Endothelial cell (in vitro differentiated cells): ENCODE results near the gene TMEM114. TPM values are rescaled to one million over a fixed set of nuclear protein-coding genes. Genes with fewer than 3 reads are reported as not detected.
"Not testable (repeated sequence)": the region's sequence is repeated elsewhere in the genome, so short reads cannot be mapped to it uniquely, and the experiment has no call there.

Experiments used
- DNase-seq: peaks from one replicate; pipeline ENCODE4 v3.0.0; 2021; ENCODE audit warnings: low spot score
- H3K27ac Mint-ChIP-seq: one replicate; pipeline ENCODE4 v1.8.0; 2021; ENCODE audit warnings: mixed read lengths, inconsistent platforms; ENCODE audit not compliant: unreplicated experiment
- H3K27me3 Mint-ChIP-seq: one replicate; pipeline ENCODE4 v1.8.0; 2021; ENCODE audit warnings: mild to moderate bottlenecking, moderate library complexity, mixed read lengths, inconsistent platforms; ENCODE audit not compliant: unreplicated experiment
- H3K36me3 Mint-ChIP-seq: one replicate; pipeline ENCODE4 v1.8.0; 2021; ENCODE audit warnings: mild to moderate bottlenecking, low read depth, mixed read lengths, inconsistent platforms; ENCODE audit not compliant: unreplicated experiment
- H3K4me1 Mint-ChIP-seq: one replicate; pipeline ENCODE4 v1.8.0; 2021; ENCODE audit warnings: mild to moderate bottlenecking, mixed read lengths, inconsistent platforms; ENCODE audit not compliant: unreplicated experiment
- H3K4me3 Mint-ChIP-seq: one replicate; pipeline ENCODE4 v1.8.0; 2021; ENCODE audit warnings: mild to moderate bottlenecking, mixed read lengths, inconsistent platforms; ENCODE audit not compliant: unreplicated experiment
- H3K9me3 Mint-ChIP-seq: one replicate; pipeline ENCODE4 v1.8.0; 2021; ENCODE audit warnings: mixed read lengths, inconsistent platforms; ENCODE audit not compliant: unreplicated experiment
- total RNA-seq: library from RNA; stranded (reverse); fragmentation: NEBNext Ultra II Directional; extraction: Animal tissue kit (Norgen Biotek cat#: 25700); gene quantifications from one replicate; pipeline ENCODE4 v1.2.1, GENCODE V29; 2021; ENCODE audit not compliant: unreplicated experiment
- TF ChIP-seq, protein P1 (sequence below): fragments of 200-600 bp; sonication (generic); IDR thresholded peaks from one replicate; pipeline ENCODE4 v1.5.0; 2021; ENCODE audit warnings: antibody characterized with exemption; ENCODE audit not compliant: unreplicated experiment

Gene TMEM114
- total RNA-seq, 1 donor from 2014 or later = not detected

DNA sequence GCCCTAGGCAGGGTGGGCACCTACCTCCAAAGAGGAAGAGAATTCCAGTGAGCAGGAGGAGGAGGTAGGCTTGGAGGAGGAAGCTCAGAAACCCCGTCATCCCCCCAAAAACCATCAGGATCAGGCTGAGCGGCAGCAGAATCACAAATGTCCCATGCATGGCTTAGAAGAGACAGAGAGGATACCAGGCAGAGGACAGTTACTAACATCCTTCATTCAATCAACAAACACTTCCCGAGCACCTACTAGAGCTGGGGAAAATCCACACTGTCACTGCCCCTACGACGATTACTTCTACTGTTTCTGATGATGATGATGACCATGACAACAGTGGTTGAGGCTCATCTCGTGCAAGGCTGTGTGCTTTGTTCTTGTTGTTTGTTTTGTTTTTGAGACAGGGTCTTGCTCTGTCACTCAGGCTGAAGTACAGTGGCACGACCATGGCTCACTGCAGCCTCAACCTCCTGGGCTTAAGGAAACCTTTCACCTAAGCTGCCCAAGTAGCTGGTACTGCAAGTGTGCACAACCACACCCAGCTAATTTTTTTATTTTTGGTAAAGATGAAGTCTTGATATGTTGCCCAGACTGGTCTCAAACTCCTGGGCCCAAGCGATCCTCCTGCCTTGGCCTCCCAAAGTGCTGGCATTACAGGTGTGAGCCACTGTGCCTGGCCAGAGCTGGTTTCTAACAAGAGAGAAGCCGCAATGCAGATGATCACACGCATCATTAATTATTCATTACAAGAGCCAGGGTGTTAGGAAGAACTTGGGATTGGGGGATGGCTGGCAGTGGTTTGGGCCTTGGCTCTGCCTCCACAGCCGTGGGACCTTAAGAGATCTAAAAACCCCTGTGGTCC lies 18.0 kb downstream of the TMEM114 start:
- H3K9me3 Mint-ChIP-seq = no peaks in the 10 kb centered on the region
- TF ChIP-seq, protein P1, sequence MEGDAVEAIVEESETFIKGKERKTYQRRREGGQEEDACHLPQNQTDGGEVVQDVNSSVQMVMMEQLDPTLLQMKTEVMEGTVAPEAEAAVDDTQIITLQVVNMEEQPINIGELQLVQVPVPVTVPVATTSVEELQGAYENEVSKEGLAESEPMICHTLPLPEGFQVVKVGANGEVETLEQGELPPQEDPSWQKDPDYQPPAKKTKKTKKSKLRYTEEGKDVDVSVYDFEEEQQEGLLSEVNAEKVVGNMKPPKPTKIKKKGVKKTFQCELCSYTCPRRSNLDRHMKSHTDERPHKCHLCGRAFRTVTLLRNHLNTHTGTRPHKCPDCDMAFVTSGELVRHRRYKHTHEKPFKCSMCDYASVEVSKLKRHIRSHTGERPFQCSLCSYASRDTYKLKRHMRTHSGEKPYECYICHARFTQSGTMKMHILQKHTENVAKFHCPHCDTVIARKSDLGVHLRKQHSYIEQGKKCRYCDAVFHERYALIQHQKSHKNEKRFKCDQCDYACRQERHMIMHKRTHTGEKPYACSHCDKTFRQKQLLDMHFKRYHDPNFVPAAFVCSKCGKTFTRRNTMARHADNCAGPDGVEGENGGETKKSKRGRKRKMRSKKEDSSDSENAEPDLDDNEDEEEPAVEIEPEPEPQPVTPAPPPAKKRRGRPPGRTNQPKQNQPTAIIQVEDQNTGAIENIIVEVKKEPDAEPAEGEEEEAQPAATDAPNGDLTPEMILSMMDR = no peak
- H3K36me3 Mint-ChIP-seq = no peaks in the 10 kb centered on the region
- no peak overlapping the region for H3K4me3 Mint-ChIP-seq
- peaks cover 18% of the 10 kb centered on the region for H3K4me1 Mint-ChIP-seq
- no peak for DNase-seq
- peak overlapping the region; percentile 98 for H3K27ac Mint-ChIP-seq
- peaks cover 1% of the 10 kb centered on the region for H3K27me3 Mint-ChIP-seq

DNA sequence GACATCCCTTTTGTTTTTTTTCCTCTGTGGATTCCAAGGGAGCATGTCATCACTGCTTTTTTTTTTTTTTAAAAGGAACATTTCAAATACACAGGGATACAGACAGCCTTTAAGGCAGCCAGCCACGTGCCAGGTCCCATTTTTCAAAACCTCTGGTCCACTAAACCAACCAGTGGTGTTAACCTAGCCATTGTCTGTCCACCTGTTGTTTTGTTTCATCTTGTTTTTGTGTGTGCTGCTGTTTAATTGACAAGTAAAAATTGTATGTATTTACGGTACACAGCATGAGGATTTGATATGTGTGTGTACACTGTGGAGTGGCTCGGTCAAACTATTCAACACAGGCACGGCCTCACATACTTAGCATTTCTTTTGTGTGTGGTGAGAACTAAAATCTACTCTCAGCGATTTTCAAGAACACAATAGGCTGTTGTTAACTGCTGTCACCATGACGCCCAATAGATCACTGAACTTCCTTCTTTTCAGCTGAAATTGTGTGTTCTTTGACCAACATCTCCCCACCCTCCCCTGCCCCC lies 19.2 kb downstream of the TMEM114 start:
- H3K4me3 Mint-ChIP-seq = no peak overlapping the region
- peak overlapping the region; percentile 98 for H3K27ac Mint-ChIP-seq
- TF ChIP-seq, protein P1 = no peak
- H3K27me3 Mint-ChIP-seq = peaks cover 1% of the 10 kb centered on the region
- H3K36me3 Mint-ChIP-seq = no peaks in the 10 kb centered on the region
- no peaks in the 10 kb centered on the region for H3K9me3 Mint-ChIP-seq
- no peak for DNase-seq
- peaks cover 16% of the 10 kb centered on the region for H3K4me1 Mint-ChIP-seq

DNA sequence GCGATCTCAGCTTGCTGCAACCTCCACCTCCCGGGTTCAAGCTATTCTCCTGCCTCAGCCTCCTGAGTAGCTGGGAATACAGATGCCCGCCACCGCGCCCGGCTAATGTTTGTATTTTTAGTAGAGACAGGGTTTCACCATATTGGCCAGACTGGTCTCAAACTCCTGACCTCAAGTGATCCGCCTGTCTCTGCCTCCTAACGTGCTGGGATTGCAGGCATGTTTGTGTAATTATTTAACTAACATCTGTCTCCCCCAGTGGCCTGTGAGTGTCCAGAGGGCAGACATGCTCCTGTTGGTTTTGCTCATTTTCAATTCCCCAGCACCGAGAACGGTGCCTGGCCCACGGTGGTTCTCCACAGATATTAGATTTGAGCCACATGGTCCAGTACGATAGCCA lies 19.9 kb downstream of the TMEM114 start:
- not testable (repeated sequence) for H3K36me3 Mint-ChIP-seq, H3K9me3 Mint-ChIP-seq, DNase-seq, H3K4me3 Mint-ChIP-seq, H3K27me3 Mint-ChIP-seq
- Mint-ChIP-seq H3K27ac (peak overlapping the region; percentile 45), H3K4me1 (peaks cover 15% of the 10 kb centered on the region)

DNA sequence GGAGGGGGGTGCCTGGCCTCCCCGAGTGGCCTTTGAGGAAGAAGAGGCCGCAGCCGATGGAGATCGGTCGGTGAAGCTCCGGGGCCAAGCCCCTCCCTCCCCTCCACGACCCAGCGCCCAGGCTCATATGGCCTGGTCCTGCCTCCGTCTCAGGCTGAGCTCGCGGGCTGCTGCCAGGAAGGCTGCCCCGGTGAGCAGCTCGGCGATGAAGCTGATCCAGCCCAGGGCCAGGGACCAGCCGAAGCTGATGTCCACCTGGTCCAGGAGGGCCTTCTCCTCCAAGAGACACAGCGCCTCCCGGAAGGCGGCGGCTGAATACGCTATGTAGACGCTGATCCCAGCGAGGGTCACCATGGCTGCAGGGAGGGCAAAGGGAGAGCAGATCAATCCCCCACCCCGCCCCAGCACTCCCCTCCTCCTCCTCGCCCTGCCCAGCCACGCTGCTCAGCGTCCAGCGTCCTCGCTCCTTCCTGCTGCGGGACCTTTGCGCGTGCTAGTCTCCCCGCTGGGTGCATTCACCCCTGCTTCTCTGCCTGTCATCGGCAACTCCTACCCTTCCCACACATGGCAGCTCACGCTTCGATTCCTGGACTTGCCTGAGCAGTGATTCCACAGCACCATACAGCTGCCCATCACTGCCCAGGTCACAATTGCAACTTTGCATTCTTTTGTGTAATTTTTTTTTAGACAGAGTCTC lies 20.5 kb downstream of the TMEM114 start:
- H3K27ac Mint-ChIP-seq = no peak overlapping the region
- H3K27me3 Mint-ChIP-seq = peaks cover 1% of the 10 kb centered on the region
- no peaks in the 10 kb centered on the region for H3K36me3 Mint-ChIP-seq
- no peak for DNase-seq
- no peak overlapping the region for H3K4me3 Mint-ChIP-seq
- H3K9me3 Mint-ChIP-seq = no peaks in the 10 kb centered on the region
- H3K4me1 Mint-ChIP-seq = peaks cover 15% of the 10 kb centered on the region
- TF ChIP-seq, protein P1 = no peak

DNA sequence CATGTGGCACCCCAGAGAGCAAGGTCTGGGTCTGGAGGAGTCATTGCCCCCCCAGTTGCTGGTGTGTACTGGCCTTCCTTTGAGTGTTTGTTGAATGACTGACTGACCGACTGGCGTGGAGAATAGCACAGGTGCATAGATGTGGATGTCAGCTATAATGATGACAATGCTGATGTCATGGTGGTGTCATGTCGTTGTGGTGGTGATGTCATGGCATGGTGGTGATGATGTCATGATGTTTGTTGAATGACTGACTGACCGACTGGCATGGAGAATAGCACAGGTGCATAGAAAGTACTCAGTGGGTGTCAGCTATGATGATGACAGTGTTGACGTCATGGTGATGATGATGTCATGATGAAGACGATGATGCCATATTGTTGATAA lies 22.1 kb downstream of the TMEM114 start:
- Mint-ChIP-seq H3K9me3 (no peaks in the 10 kb centered on the region), H3K4me3 (peak overlapping the region; percentile 45), H3K27ac (peak overlapping the region; percentile 67), H3K27me3 (peaks cover 1% of the 10 kb centered on the region), H3K4me1 (peaks cover 15% of the 10 kb centered on the region), H3K36me3 (no peaks in the 10 kb centered on the region)
- TF ChIP-seq, protein P1 = no peak
- DNase-seq = no peak
